CD14-positive monocyte (primary cell): ENCODE measurements around the gene CCDC150. TPM values are rescaled to one million over a fixed set of nuclear protein-coding genes. Genes with fewer than 3 reads are reported as not detected.
A peak's percentile ranks its signal among the peaks of the same experiment; 100 is the strongest.

Experiments
- DNase-seq, 3 donors: peaks; one replicate each; pipeline ENCODE4 v3.0.0-alpha.2; 2011 to 2022
- H2AFZ ChIP-seq: 2 replicates; pipeline ENCODE4 v1.6.0; 2012; ENCODE audit warnings: mild to moderate bottlenecking, low read depth, low read length, inconsistent platforms; ENCODE audit not compliant: insufficient read depth, poor library complexity, severe bottlenecking
- H3K27ac ChIP-seq, 2 donors: 1 replicate in 1 of 2; 2 replicates in 1 of 2; pipeline ENCODE4 v1.5.1; 2012 to 2013; ENCODE audit warnings: low read length in 2 of 2, control low read depth in 1 of 2, inconsistent platforms in 1 of 2, low read depth in 1 of 2, mild to moderate bottlenecking in 1 of 2
- H3K27me3 ChIP-seq, 2 donors: one replicate each; pipeline versions ENCODE4 v1.6.0 to v1.6.1; 2011 to 2013; ENCODE audit warnings: low read length in 2 of 2; ENCODE audit not compliant: control insufficient read depth in 2 of 2, insufficient read depth in 2 of 2
- H3K36me3 ChIP-seq, 2 donors: replicated peaks in 1 of 2; 1 replicate in 1 of 2; 2 replicates in 1 of 2; pipeline versions ENCODE4 v1.5.1 to v1.6.1; 2012 to 2013; ENCODE audit warnings: low read length in 2 of 2, control low read depth in 1 of 2, inconsistent platforms in 1 of 2, mild to moderate bottlenecking in 1 of 2; ENCODE audit not compliant: insufficient read depth in 2 of 2, control insufficient read depth in 1 of 2
- H3K4me1 ChIP-seq, 2 donors: 1 replicate in 1 of 2; 2 replicates in 1 of 2; pipeline versions ENCODE4 v1.5.1 to v1.6.1; 2012 to 2013; ENCODE audit warnings: low read length in 2 of 2, control low read depth in 1 of 2, inconsistent platforms in 1 of 2, mild to moderate bottlenecking in 1 of 2, moderate library complexity in 1 of 2; ENCODE audit not compliant: insufficient read depth in 2 of 2, control insufficient read depth in 1 of 2
- H3K4me2 ChIP-seq: replicated peaks from 2 replicates; pipeline ENCODE3; 2012; ENCODE audit warnings: low read length, moderate library complexity, mild to moderate bottlenecking; ENCODE audit not compliant: poor library complexity, severe bottlenecking; ENCODE audit errors: extremely low read depth
- H3K4me3 ChIP-seq, 3 experiments: fragments of 200-600 bp in 1 of 3; sonication (generic) in 1 of 3; replicated peaks in 1 of 3; 1 replicate in 2 of 3; 2 replicates in 1 of 3; pipeline ENCODE4 v1.5.1; 2011 to 2013; ENCODE audit warnings: low read length in 3 of 3, mild to moderate bottlenecking in 3 of 3, control low read depth in 2 of 3, low read depth in 2 of 3, inconsistent platforms in 1 of 3, moderate library complexity in 1 of 3
- H3K79me2 ChIP-seq: 2 replicates; pipeline ENCODE4 v1.6.0; 2012; ENCODE audit warnings: mild to moderate bottlenecking, control low read depth, inconsistent platforms, low read length, moderate library complexity; ENCODE audit not compliant: insufficient read depth
- H3K9ac ChIP-seq: 2 replicates; pipeline ENCODE4 v1.6.0; 2017; ENCODE audit warnings: low read length, mild to moderate bottlenecking; ENCODE audit not compliant: insufficient read depth, poor library complexity, severe bottlenecking
- H3K9me3 ChIP-seq, 2 donors: replicated peaks in 1 of 2; 1 replicate in 1 of 2; 2 replicates in 1 of 2; pipeline versions ENCODE4 v1.5.1 to v1.6.1; 2012 to 2013; ENCODE audit warnings: low read length in 2 of 2, control low read depth in 1 of 2; ENCODE audit not compliant: control insufficient read depth in 1 of 2, insufficient read depth in 1 of 2
- H4K20me1 ChIP-seq: 2 replicates; pipeline ENCODE4 v1.6.0; 2012; ENCODE audit warnings: mild to moderate bottlenecking, low read length, control low read depth, moderate library complexity; ENCODE audit not compliant: insufficient read depth
- H3K27ac Mint-ChIP-seq, 7 donors: one replicate each; pipeline ENCODE4 v1.8.0; 2020; ENCODE audit warnings: mild to moderate bottlenecking in 7 of 7, mixed read lengths in 7 of 7, moderate library complexity in 6 of 7, inconsistent platforms in 2 of 7
- H3K27me3 Mint-ChIP-seq, 3 donors: one replicate each; pipeline ENCODE4 v1.8.0; 2021 to 2022; ENCODE audit warnings: low read depth in 3 of 3, mild to moderate bottlenecking in 3 of 3, mixed read lengths in 3 of 3, moderate library complexity in 3 of 3, inconsistent platforms in 1 of 3
- H3K36me3 Mint-ChIP-seq, 2 donors: one replicate each; pipeline ENCODE4 v1.8.0; 2020; ENCODE audit warnings: mixed read lengths in 2 of 2, inconsistent platforms in 1 of 2, mild to moderate bottlenecking in 1 of 2
- H3K4me1 Mint-ChIP-seq: one replicate; pipeline ENCODE4 v1.8.0; 2020; ENCODE audit warnings: mild to moderate bottlenecking, mixed read lengths
- H3K4me3 Mint-ChIP-seq, 2 donors: one replicate each; pipeline ENCODE4 v1.8.0; 2020; ENCODE audit warnings: mild to moderate bottlenecking in 2 of 2, mixed read lengths in 2 of 2, moderate library complexity in 1 of 2
- H3K9me3 Mint-ChIP-seq, 7 donors: one replicate each; pipeline ENCODE4 v1.8.0; 2020 to 2022; ENCODE audit warnings: mixed read lengths in 7 of 7, mild to moderate bottlenecking in 6 of 7, moderate library complexity in 6 of 7, inconsistent platforms in 2 of 7
- WGBS: methylation state at CpG from one replicate; pipeline ENCODE4 v1.1.5; 2013; ENCODE audit warnings: missing lambda C conversion rate; ENCODE audit not compliant: insufficient coverage; 5-methylcytosine and 5-hydroxymethylcytosine counted together
- intact Hi-C, 2 donors: fragments of 100-400 bp; cut with micrococcal nuclease; formaldehyde crosslinking; loops; one replicate each; pipeline versions ENCODE4 v1.15.0 to v1.15.1; 2023
- polyA plus RNA-seq, 3 donors: library from polyadenylated mRNA; depleted of rRNA in 1 of 3; unstranded in 2 of 3; stranded (reverse) in 1 of 3; fragments of 300-500 nt in 2 of 3; fragments of >200 nt in 1 of 3; fragmentation: Illumina TruSeq in 2 of 3; gene quantifications; 1 replicate in 2 of 3; 2 replicates in 1 of 3; pipeline ENCODE4 v1.2.3, GENCODE V29; 2012 to 2021
- TF ChIP-seq, protein P1 (sequence below): fragments of 200-600 bp; IDR thresholded peaks from one replicate; pipeline ENCODE4 v1.8.0; 2022; ENCODE audit warnings: antibody characterized with exemption, mild to moderate bottlenecking

CCDC150 gene
- polyA plus RNA-seq, 3 donors: 0.09 TPM; not detected in 2

DNA sequence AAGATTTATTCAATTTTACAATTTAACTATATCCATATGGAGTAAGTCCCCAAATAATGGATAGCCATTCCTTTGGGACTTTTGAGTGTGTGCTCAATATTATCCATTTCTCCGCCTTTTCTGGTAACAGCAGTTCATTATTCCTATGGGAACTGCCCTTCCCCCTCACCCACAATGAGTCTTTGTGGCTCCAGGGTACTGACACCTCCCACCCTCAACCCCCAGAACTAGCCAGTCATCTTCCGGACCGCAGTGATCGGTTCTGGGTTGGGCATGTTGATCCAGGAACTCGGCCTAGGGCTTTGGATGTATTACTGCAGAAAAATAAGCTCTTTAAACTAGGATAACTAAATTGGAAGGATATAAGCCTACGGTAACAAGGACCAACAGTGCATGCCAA lies 45.4 kb upstream of the CCDC150 start:
- Histone ChIP-seq H3K27me3 (peaks cover 59 to 67% of the 10 kb centered on the region in 2 donors), H3K9ac (no peak overlapping the region), H3K27ac (no peak overlapping the region), H2AFZ (no peak overlapping the region), H3K4me3 (no peak overlapping the region), H3K79me2 (no peaks in the 10 kb centered on the region), H3K4me1 (peaks cover 0 to 4% of the 10 kb centered on the region in 2 donors), H3K9me3 (peaks cover 0 to 3% of the 10 kb centered on the region in 2 donors), H3K4me2 (no peak overlapping the region), H4K20me1 (no peaks in the 10 kb centered on the region), H3K36me3 (no peaks in the 10 kb centered on the region)
- Mint-ChIP-seq H3K27me3 (peaks cover 60 to 80% (median 62%) of the 10 kb centered on the region in 3 donors), H3K4me3 (peak overlapping the region in 1 of 2 donors; percentile 68), H3K4me1 (peaks cover 8% of the 10 kb centered on the region), H3K27ac (no peak overlapping the region), H3K36me3 (peaks cover 0 to 2% of the 10 kb centered on the region in 2 donors), H3K9me3 (peaks cover 0 to 14% (median 2%) of the 10 kb centered on the region in 7 donors)
- 100% methylated on average over 3 of the region's 6 CpGs for WGBS
- no peak for DNase-seq
- TF ChIP-seq, protein P1, sequence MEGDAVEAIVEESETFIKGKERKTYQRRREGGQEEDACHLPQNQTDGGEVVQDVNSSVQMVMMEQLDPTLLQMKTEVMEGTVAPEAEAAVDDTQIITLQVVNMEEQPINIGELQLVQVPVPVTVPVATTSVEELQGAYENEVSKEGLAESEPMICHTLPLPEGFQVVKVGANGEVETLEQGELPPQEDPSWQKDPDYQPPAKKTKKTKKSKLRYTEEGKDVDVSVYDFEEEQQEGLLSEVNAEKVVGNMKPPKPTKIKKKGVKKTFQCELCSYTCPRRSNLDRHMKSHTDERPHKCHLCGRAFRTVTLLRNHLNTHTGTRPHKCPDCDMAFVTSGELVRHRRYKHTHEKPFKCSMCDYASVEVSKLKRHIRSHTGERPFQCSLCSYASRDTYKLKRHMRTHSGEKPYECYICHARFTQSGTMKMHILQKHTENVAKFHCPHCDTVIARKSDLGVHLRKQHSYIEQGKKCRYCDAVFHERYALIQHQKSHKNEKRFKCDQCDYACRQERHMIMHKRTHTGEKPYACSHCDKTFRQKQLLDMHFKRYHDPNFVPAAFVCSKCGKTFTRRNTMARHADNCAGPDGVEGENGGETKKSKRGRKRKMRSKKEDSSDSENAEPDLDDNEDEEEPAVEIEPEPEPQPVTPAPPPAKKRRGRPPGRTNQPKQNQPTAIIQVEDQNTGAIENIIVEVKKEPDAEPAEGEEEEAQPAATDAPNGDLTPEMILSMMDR: no peak
- intact Hi-C loops: no loop called here

DNA sequence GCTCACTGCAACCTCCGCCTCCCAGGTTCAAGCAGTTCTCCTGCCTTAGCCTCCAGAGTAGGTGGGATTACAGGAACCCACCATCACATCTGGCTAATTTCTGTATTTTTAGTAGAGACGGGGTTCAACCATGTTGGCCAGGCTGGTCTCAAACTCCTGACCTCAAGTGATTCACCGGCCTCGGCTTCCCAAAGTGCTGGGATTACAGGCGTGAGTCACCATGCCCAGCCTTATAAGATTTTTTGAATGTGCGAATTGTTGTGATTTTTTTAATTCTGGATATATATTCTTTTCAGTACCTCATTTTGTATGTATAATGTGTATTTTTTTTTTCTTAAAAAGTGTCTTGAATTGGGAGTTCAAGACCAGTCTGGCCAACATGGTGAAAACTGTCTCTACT lies 42.0 kb upstream of the CCDC150 start:
- H3K4me3 ChIP-seq: no peak overlapping the region
- H3K4me3 Mint-ChIP-seq: peak overlapping the region in 1 of 2 donors; percentile 47
- H3K27ac ChIP-seq: no peak overlapping the region
- no peaks in the 10 kb centered on the region for H4K20me1 ChIP-seq
- intact Hi-C loops: no loop called here
- H3K36me3 Mint-ChIP-seq: no peaks in the 10 kb centered on the region
- peaks cover 4% of the 10 kb centered on the region for H3K4me1 Mint-ChIP-seq
- H3K4me1 ChIP-seq: peaks cover 0 to under 1% of the 10 kb centered on the region in 2 donors
- H3K9ac ChIP-seq: no peak overlapping the region
- H2AFZ ChIP-seq: no peak overlapping the region
- no peaks in the 10 kb centered on the region for H3K79me2 ChIP-seq
- TF ChIP-seq, protein P1: no peak
- no peak overlapping the region for H3K27ac Mint-ChIP-seq
- H3K27me3 ChIP-seq: peaks cover 31 to 33% of the 10 kb centered on the region in 2 donors
- H3K9me3 Mint-ChIP-seq: peaks cover 0 to 12% (median 0%) of the 10 kb centered on the region in 7 donors
- H3K9me3 ChIP-seq: no peaks in the 10 kb centered on the region
- peaks cover 37 to 55% (median 37%) of the 10 kb centered on the region in 3 donors for H3K27me3 Mint-ChIP-seq
- H3K4me2 ChIP-seq: no peak overlapping the region
- H3K36me3 ChIP-seq: no peaks in the 10 kb centered on the region
- DNase-seq: no peak
- WGBS: 100% methylated on average over 1 of the region's 6 CpGs
